ENCODE results near the gene SUSD1.

Gene SUSD1

DNA sequence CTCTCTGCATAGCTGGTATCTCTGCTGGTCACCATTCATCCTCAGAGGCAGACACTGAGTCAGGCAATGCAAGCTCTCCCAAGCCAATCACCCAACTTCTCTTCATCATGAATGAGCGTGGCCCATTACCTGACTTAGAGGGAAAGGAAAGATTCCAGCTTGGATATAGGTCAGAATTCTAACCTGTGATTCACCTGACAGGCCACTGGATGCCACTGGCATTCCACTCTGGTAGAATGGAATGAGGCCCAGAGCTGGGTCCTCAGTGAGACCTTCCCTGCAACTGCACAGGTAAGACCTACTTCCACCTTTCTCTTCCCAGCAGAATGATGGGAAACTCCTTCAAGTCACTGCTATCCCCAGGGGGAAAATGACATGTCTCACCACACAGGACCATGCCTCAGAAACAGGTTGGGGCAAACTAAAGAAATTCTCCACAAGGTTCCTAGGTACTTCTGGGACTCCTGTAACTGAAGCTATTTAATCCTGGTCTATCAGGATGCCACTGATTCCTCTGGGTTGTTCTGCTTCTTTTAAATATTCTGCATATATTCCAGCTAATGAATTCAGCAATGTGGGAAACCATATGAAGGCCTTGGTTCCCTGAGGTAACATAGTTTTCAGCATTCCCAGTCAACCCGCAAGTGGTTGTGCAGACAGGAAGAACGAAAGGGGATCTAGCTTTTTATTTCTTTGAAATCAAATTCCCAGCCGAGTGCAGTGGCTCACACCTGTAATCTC, 62.0 kb downstream of the SUSD1 start:
- Histone ChIP-seq H3K4me2 (ENCODE audit: low read depth, low read length, poor library complexity, severe bottlenecking) (no peak overlapping the region), H3F3A (ENCODE audit: insufficient read depth) (no peaks in the 10 kb centered on the region), H3K36me3 (ENCODE audit: low read length) (no peaks in the 10 kb centered on the region), H4K20me1 (ENCODE audit: low read depth, low read length) (no peaks in the 10 kb centered on the region), H3K9me2 (replicated peaks; ENCODE audit: insufficient read depth, low read length) (no peaks in the 10 kb centered on the region), H3K4me3 (ENCODE audit: insufficient read depth, low read length, poor library complexity, severe bottlenecking) (no peak overlapping the region), H3K9ac (ENCODE audit: low read length) (no peak overlapping the region), H2AFZ (ENCODE audit: low read depth, low read length, severe bottlenecking) (no peak overlapping the region), H3K79me2 (ENCODE audit: insufficient read depth, low read length) (no peaks in the 10 kb centered on the region), H3K27ac (ENCODE audit: low read depth, low read length) (no peak overlapping the region), H3K9me3 (ENCODE audit: insufficient read depth, low read length) (no peaks in the 10 kb centered on the region), H3K27me3 (ENCODE audit: low read length) (no peaks in the 10 kb centered on the region)
- TF ChIP-seq, protein P1, sequence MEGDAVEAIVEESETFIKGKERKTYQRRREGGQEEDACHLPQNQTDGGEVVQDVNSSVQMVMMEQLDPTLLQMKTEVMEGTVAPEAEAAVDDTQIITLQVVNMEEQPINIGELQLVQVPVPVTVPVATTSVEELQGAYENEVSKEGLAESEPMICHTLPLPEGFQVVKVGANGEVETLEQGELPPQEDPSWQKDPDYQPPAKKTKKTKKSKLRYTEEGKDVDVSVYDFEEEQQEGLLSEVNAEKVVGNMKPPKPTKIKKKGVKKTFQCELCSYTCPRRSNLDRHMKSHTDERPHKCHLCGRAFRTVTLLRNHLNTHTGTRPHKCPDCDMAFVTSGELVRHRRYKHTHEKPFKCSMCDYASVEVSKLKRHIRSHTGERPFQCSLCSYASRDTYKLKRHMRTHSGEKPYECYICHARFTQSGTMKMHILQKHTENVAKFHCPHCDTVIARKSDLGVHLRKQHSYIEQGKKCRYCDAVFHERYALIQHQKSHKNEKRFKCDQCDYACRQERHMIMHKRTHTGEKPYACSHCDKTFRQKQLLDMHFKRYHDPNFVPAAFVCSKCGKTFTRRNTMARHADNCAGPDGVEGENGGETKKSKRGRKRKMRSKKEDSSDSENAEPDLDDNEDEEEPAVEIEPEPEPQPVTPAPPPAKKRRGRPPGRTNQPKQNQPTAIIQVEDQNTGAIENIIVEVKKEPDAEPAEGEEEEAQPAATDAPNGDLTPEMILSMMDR (IDR thresholded peaks at IDR 0.05; ENCODE audit: insufficient read depth, low read length, poor library complexity, severe bottlenecking) = no peak
- no peak for TF ChIP-seq EZH2phosphoT487 (conservative IDR thresholded peaks at IDR 0.05; ENCODE audit: low read length)

DNA sequence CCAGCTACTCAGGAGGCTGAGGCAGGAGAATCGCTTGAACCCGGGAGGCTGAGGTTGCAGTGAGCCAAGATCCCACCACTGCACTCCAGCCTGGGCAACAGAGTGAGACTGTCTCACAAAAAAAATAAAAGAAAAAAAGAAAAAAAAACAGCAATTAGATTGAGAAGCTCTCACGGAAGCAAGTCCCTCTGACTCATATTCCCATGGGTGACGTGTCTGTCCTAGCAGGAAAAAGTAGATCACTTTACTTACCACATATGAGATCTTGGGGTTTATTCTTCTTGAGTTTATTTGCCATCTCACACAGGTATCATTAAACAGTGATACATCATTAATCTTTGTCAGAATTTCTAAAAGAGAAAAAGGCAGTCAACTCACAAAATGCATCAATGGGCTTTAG, 62.6 kb downstream of the SUSD1 start:
- Histone ChIP-seq H4K20me1 (ENCODE audit: low read depth, low read length) (no peaks in the 10 kb centered on the region), H3K27me3 (ENCODE audit: low read length) (no peaks in the 10 kb centered on the region), H3K9me2 (replicated peaks; ENCODE audit: insufficient read depth, low read length) (no peaks in the 10 kb centered on the region), H3K36me3 (ENCODE audit: low read length) (no peaks in the 10 kb centered on the region), H2AFZ (ENCODE audit: low read depth, low read length, severe bottlenecking) (no peak overlapping the region), H3K9ac (ENCODE audit: low read length) (no peak overlapping the region), H3K79me2 (ENCODE audit: insufficient read depth, low read length) (no peaks in the 10 kb centered on the region), H3K4me2 (ENCODE audit: low read depth, low read length, poor library complexity, severe bottlenecking) (no peak overlapping the region), H3K27ac (ENCODE audit: low read depth, low read length) (no peak overlapping the region), H3K4me3 (ENCODE audit: insufficient read depth, low read length, poor library complexity, severe bottlenecking) (no peak overlapping the region), H3K9me3 (ENCODE audit: insufficient read depth, low read length) (no peaks in the 10 kb centered on the region), H3F3A (ENCODE audit: insufficient read depth) (no peaks in the 10 kb centered on the region)
- no peak for TF ChIP-seq EZH2phosphoT487 (conservative IDR thresholded peaks at IDR 0.05; ENCODE audit: low read length)
- TF ChIP-seq, protein P1 (IDR thresholded peaks at IDR 0.05; ENCODE audit: insufficient read depth, low read length, poor library complexity, severe bottlenecking) = no peak

DNA sequence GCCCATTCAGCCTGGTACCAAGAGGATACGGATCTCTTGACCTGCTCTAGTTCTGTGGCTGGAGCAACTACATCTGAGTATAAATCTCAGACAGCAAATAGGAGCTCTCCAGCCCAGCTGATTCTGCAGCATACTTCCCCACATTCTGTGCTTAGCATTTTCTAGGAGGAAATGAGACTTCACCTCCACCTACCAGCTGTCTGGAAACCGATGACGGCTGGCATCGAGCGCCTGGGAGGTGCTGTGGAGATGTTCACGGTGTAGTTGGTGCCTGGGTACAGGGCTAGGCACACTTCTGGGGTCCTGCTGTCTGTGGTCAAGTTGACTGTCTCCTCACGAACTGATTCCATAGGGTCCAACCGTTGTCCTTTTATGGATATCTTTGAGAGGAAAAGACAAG, 63.6 kb downstream of the SUSD1 start:
- Histone ChIP-seq H3F3A (ENCODE audit: insufficient read depth) (no peaks in the 10 kb centered on the region), H3K79me2 (ENCODE audit: insufficient read depth, low read length) (no peaks in the 10 kb centered on the region), H3K4me3 (ENCODE audit: insufficient read depth, low read length, poor library complexity, severe bottlenecking) (no peak overlapping the region), H3K4me2 (ENCODE audit: low read depth, low read length, poor library complexity, severe bottlenecking) (no peak overlapping the region), H3K27me3 (ENCODE audit: low read length) (no peaks in the 10 kb centered on the region), H4K20me1 (ENCODE audit: low read depth, low read length) (no peaks in the 10 kb centered on the region), H3K27ac (ENCODE audit: low read depth, low read length) (no peak overlapping the region), H3K36me3 (ENCODE audit: low read length) (no peaks in the 10 kb centered on the region), H3K9me2 (replicated peaks; ENCODE audit: insufficient read depth, low read length) (no peaks in the 10 kb centered on the region), H3K9me3 (ENCODE audit: insufficient read depth, low read length) (no peaks in the 10 kb centered on the region), H2AFZ (ENCODE audit: low read depth, low read length, severe bottlenecking) (no peak overlapping the region), H3K9ac (ENCODE audit: low read length) (no peak overlapping the region)
- TF ChIP-seq, protein P1 (IDR thresholded peaks at IDR 0.05; ENCODE audit: insufficient read depth, low read length, poor library complexity, severe bottlenecking) = no peak
- no peak for TF ChIP-seq EZH2phosphoT487 (conservative IDR thresholded peaks at IDR 0.05; ENCODE audit: low read length)

Measured in SU-DHL-6 (cell line).